Left kidney (tissue), 2 donors: ENCODE results near the gene IRX2. TPM values are rescaled to one million over a fixed set of nuclear protein-coding genes. Genes with fewer than 3 reads are reported as not detected.

ENCODE experiments used
- DNase-seq: peaks from one replicate; pipeline ENCODE4 v3.0.0-alpha.2; 2013
- polyA plus RNA-seq: library from polyadenylated mRNA; unstranded; fragments of 120-200 nt; gene quantifications from one replicate; pipeline ENCODE4 v1.2.1, GENCODE V29; 2013; ENCODE audit not compliant: insufficient read length

Gene IRX2
- polyA plus RNA-seq, 1 donor: 23.7 TPM

DNA sequence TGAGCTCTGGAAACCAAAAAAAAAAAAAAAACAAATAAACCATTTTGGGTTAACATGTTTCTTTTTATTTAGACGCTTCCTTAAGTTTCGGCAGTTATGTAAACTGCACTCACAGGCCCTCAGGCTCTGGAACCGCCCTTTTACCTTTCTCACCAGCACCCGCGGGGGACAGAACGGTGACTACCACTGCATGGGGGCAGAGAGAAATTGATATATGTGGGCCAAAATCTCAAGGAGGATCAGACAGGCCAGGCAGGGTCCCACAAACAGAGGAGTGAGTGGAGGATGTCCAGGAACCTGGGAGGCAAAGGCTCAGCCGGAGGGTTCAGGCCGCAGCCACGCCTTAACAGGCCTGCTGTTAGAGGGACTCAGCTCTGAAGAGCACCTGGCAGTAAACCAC lies 54.4 kb downstream of the IRX2 start:
- DNase-seq: no peak
